Neural progenitor cell (in vitro differentiated cells): ENCODE measurements around the gene AFF3.

ENCODE experiments used
- EZH2phosphoT487 ChIP-seq: fragments of 200-600 bp; sonication (generic); IDR thresholded peaks from 2 replicates; pipeline ENCODE4 v1.6.1; 2017; ENCODE audit warnings: antibody characterized with exemption
- TF ChIP-seq, protein P1 (sequence below): fragments of 200-600 bp; sonication (generic); IDR thresholded peaks from 2 replicates; pipeline ENCODE4 v1.5.1; 2017; ENCODE audit warnings: antibody characterized with exemption, mild to moderate bottlenecking

DNA sequence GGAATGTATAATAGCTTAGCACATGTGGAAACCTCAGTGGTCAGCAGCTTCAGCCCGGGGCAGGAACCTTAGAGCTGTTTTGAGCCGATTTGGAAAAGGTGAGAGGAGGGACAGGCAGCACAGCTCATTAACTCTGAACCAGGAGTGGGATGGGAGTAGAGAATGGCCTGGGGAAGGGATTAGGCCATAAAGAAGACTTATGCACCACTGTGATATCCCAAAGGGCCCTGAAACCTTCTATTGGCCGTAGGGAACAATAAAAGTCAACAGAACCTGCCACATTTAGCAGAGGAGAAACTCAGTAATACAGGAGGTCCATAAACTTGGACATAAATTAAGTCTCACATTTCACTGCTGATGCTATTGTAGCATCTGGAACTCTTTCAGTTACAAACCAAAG, 528.4 kb downstream of the AFF3 start:
- TF ChIP-seq, protein P1, sequence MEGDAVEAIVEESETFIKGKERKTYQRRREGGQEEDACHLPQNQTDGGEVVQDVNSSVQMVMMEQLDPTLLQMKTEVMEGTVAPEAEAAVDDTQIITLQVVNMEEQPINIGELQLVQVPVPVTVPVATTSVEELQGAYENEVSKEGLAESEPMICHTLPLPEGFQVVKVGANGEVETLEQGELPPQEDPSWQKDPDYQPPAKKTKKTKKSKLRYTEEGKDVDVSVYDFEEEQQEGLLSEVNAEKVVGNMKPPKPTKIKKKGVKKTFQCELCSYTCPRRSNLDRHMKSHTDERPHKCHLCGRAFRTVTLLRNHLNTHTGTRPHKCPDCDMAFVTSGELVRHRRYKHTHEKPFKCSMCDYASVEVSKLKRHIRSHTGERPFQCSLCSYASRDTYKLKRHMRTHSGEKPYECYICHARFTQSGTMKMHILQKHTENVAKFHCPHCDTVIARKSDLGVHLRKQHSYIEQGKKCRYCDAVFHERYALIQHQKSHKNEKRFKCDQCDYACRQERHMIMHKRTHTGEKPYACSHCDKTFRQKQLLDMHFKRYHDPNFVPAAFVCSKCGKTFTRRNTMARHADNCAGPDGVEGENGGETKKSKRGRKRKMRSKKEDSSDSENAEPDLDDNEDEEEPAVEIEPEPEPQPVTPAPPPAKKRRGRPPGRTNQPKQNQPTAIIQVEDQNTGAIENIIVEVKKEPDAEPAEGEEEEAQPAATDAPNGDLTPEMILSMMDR: no peak
- TF ChIP-seq EZH2phosphoT487: no peak
